ENCODE data around the gene NFYB.

DNA sequence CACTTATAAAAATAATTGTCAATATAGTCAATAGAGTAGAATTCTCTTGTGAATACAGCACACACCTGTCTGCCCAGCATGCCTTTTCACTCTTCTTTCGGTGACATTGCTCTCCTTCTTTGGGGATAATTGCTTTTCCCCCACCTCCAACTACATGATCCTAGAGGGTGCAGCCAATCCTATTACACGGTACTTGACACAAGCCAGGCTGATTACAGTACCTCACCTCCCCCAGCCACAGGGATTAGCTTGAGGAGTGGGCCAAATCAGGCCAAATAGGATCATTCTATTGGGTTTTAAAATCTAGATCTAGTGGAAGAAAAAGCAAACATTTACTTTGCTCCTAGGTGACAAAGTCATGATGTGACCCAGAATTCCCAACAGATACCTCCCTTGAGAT, 16.8 kb upstream of the NFYB start:
- TF ChIP-seq, protein P1, sequence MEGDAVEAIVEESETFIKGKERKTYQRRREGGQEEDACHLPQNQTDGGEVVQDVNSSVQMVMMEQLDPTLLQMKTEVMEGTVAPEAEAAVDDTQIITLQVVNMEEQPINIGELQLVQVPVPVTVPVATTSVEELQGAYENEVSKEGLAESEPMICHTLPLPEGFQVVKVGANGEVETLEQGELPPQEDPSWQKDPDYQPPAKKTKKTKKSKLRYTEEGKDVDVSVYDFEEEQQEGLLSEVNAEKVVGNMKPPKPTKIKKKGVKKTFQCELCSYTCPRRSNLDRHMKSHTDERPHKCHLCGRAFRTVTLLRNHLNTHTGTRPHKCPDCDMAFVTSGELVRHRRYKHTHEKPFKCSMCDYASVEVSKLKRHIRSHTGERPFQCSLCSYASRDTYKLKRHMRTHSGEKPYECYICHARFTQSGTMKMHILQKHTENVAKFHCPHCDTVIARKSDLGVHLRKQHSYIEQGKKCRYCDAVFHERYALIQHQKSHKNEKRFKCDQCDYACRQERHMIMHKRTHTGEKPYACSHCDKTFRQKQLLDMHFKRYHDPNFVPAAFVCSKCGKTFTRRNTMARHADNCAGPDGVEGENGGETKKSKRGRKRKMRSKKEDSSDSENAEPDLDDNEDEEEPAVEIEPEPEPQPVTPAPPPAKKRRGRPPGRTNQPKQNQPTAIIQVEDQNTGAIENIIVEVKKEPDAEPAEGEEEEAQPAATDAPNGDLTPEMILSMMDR (conservative IDR thresholded peaks at IDR 0.05; ENCODE audit: low read depth, low read length) = no peak
- no peak for TF ChIP-seq EZH2 (IDR thresholded peaks at IDR 0.05; ENCODE audit: borderline replicate concordance, low read depth, low read length, poor library complexity, severe bottlenecking)
